ENCODE measurements around the gene FIP1L1. TPM values are rescaled to one million over a fixed set of nuclear protein-coding genes. Genes with fewer than 3 reads are reported as not detected.

The FIP1L1 gene
- total RNA-seq, 1 experiment from 2014 or later: 68.0 TPM

DNA sequence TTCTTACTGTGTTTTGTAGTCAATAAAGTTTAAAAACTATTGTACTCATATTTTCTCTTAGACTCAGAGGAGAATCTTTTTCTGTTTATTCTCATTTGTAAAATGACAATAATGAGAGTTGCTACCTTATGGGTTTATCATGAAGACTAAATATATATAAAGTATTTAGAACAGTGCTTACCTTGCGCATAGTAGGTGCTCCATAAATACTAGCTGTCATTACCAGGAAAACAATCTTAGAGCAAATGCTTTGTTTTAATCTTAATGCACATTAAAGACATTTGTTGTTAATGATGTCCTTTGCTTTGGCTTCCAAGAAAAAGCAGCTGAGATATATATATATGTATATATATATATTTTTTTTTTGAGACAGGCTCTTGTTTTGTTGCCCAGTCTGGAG, 44.9 kb downstream of the FIP1L1 start:
- Mint-ChIP-seq H3K4me3 (no peak overlapping the region), H3K27me3 (ENCODE audit: low read depth) (no peaks in the 10 kb centered on the region)
- no CpG with 5 or more reads among the region's 1 CpG for WGBS (ENCODE audit: extremely low coverage, insufficient read length, low lambda C conversion rate)

More for the DNA sequence above, 44.9 kb downstream of the FIP1L1 start:
- Histone ChIP-seq H3K18ac (ENCODE audit: insufficient read length, low read depth, low read length) (no peak overlapping the region), H3K9me3 (ENCODE audit: control insufficient read depth, low read depth, low read length) (no peaks in the 10 kb centered on the region), H2BK12ac (ENCODE audit: insufficient read length, low read depth, low read length) (no peak overlapping the region), H3K79me2 (ENCODE audit: insufficient read depth, low read length) (no peaks in the 10 kb centered on the region), H3K56ac (ENCODE audit: insufficient read length, low read depth, low read length) (no peak overlapping the region), H3K79me1 (ENCODE audit: insufficient read depth, low read depth, low read length, poor library complexity, severe bottlenecking) (no peaks in the 10 kb centered on the region), H3K23me2 (ENCODE audit: insufficient read length, low read depth, low read length, poor library complexity, severe bottlenecking) (no peaks in the 10 kb centered on the region), H3K27me3 (ENCODE audit: insufficient read depth, low read length) (no peaks in the 10 kb centered on the region), H3T11ph (ENCODE audit: low read length) (no peak overlapping the region), H3K23ac (ENCODE audit: insufficient read length, low read depth, low read length) (no peak overlapping the region), H2BK15ac (ENCODE audit: low read depth, low read length) (no peak overlapping the region), H2BK120ac (ENCODE audit: low read depth, low read length, poor library complexity, severe bottlenecking) (no peak overlapping the region), H3K4me1 (ENCODE audit: insufficient read depth, low read length) (no peaks in the 10 kb centered on the region), H4K5ac (ENCODE audit: insufficient read length, low read depth, low read length) (no peak overlapping the region), H2AFZ (ENCODE audit: low read length) (no peak overlapping the region), H2BK5ac (ENCODE audit: insufficient read length, low read length) (no peak overlapping the region), H3K4me2 (ENCODE audit: insufficient read depth, insufficient read length, low read length) (no peak overlapping the region), H4K8ac (replicated peaks; ENCODE audit: insufficient read length, low read depth, low read length) (no peak overlapping the region), H3K14ac (ENCODE audit: insufficient read depth, low read length) (no peak overlapping the region), H3K4ac (ENCODE audit: low read depth, low read length) (no peak overlapping the region), H2BK20ac (ENCODE audit: low read depth, low read length, poor library complexity, severe bottlenecking) (no peak overlapping the region), H3K9ac (ENCODE audit: extremely low read depth, insufficient read length, low read length) (no peak overlapping the region), H2AK5ac (ENCODE audit: insufficient read length, low read length) (no peak overlapping the region), H4K20me1 (ENCODE audit: control insufficient read depth, insufficient read depth, insufficient read length) (no peaks in the 10 kb centered on the region), H3K27ac (ENCODE audit: insufficient read length, low read depth, low read length) (no peak overlapping the region), H4K91ac (ENCODE audit: insufficient read length, low read depth, low read length) (no peak overlapping the region)
- Mint-ChIP-seq H3K36me3 (ENCODE audit: insufficient read depth in 1 of 3, low read depth in 3 of 3) (peaks cover 3 to 13% (median 10%) of the 10 kb centered on the region in 3 experiments; a peak in 5 of 7 replicates), H3K27ac (no peak overlapping the region), H3K9me3 (no peaks in the 10 kb centered on the region), H3K4me1 (no peaks in the 10 kb centered on the region)
- no peak for DNase-seq
- no peak for TF ChIP-seq CTCF (conservative IDR thresholded peaks at IDR 0.05)

All from H9 (cell line).